HEK293 (cell line): Measurements from ENCODE around the gene LRRC27.

Experiments
- CTCF ChIA-PET: fragments of 350-600 bp; formaldehyde crosslinking; extraction: SDS; loops from one replicate; lab custom pipeline; 2021; ENCODE audit warnings: antibody characterized with exemption; lab: Yijun Ruan, JAX
- POLR2A ChIA-PET: fragments of 300-600 bp; formaldehyde crosslinking; extraction: SDS; loops from one replicate; lab custom pipeline; 2020; ENCODE audit warnings: antibody characterized with exemption, inconsistent platforms; lab: Yijun Ruan, JAX
- H3K27ac ChIP-seq: fragments of 200-500 bp; sonication (Bioruptor generic); 2 replicates; pipeline ENCODE4 v1.5.1; 2014; ENCODE audit warnings: low read depth, low read length, control low read depth, inconsistent platforms; ENCODE audit errors: extremely low read depth
- H3K36me3 ChIP-seq, 2 experiments: fragments of 200-500 bp in 1 of 2; sonication (Bioruptor generic) in 1 of 2; 1 replicate in 1 of 2; 2 replicates in 1 of 2; pipeline ENCODE4 v1.5.1; 2014 to 2017; ENCODE audit warnings: inconsistent platforms in 2 of 2, low read length in 2 of 2; ENCODE audit not compliant: control insufficient read depth in 2 of 2, insufficient read depth in 1 of 2
- H3K4me1 ChIP-seq: fragments of 200-500 bp; sonication (Bioruptor generic); 2 replicates; pipeline ENCODE4 v1.5.1; 2014; ENCODE audit warnings: mild to moderate bottlenecking, low read length, inconsistent platforms; ENCODE audit not compliant: control insufficient read depth, insufficient read depth
- H3K4me3 ChIP-seq: 2 replicates; pipeline ENCODE4 v1.5.1; 2011; ENCODE audit warnings: low read depth, mild to moderate bottlenecking, control low read depth, low read length, moderate library complexity
- H3K9me3 ChIP-seq: fragments of 200-500 bp; sonication (Bioruptor generic); 2 replicates; pipeline ENCODE4 v1.5.1; 2014; ENCODE audit warnings: low read depth, low read length, inconsistent platforms; ENCODE audit not compliant: control insufficient read depth, insufficient read depth
- BCL11A ChIP-seq: fragments of 450-650 bp; formaldehyde crosslinking; IDR thresholded peaks from 2 replicates; pipeline ENCODE4 v1.5.1; 2016; ENCODE audit warnings: low read depth, missing biosample characterization, missing genetic modification characterization
- OSR2 ChIP-seq: fragments of 450-650 bp; formaldehyde crosslinking; IDR thresholded peaks from 2 replicates; pipeline ENCODE4 v1.5.1; 2016; ENCODE audit warnings: missing biosample characterization, missing genetic modification characterization
- SP3 ChIP-seq: fragments of 450-650 bp; formaldehyde crosslinking; IDR thresholded peaks from 2 replicates; pipeline ENCODE4 v1.5.1; 2016; ENCODE audit warnings: missing biosample characterization, missing genetic modification characterization
- ZBTB1 ChIP-seq: fragments of 450-650 bp; formaldehyde crosslinking; IDR thresholded peaks from 2 replicates; pipeline ENCODE4 v1.5.1; 2016; ENCODE audit warnings: missing biosample characterization, missing genetic modification characterization
- ZBTB20 ChIP-seq: fragments of 450-650 bp; formaldehyde crosslinking; IDR thresholded peaks from 2 replicates; pipeline ENCODE4 v1.5.1; 2016; ENCODE audit warnings: missing biosample characterization, missing genetic modification characterization
- ZNF133 ChIP-seq: fragments of 450-650 bp; formaldehyde crosslinking; IDR thresholded peaks from 2 replicates; pipeline ENCODE4 v1.5.1; 2016; ENCODE audit warnings: missing biosample characterization, missing genetic modification characterization
- ZNF221 ChIP-seq: fragments of 450-650 bp; formaldehyde crosslinking; IDR thresholded peaks from 2 replicates; pipeline ENCODE4 v1.5.1; 2017; ENCODE audit warnings: missing biosample characterization, missing genetic modification characterization, borderline replicate concordance
- ZNF48 ChIP-seq: fragments of 450-650 bp; formaldehyde crosslinking; IDR thresholded peaks from 2 replicates; pipeline ENCODE4 v1.5.1; 2016; ENCODE audit warnings: missing biosample characterization, missing genetic modification characterization
- ZNF624 ChIP-seq: fragments of 450-650 bp; formaldehyde crosslinking; IDR thresholded peaks from 2 replicates; pipeline ENCODE4 v1.5.1; 2017; ENCODE audit warnings: missing biosample characterization, missing genetic modification characterization
- ZNF626 ChIP-seq: fragments of 450-650 bp; sonication (Bioruptor Pico); formaldehyde crosslinking; IDR thresholded peaks from 2 replicates; pipeline ENCODE4 v1.5.1; 2018; ENCODE audit warnings: missing biosample characterization, missing genetic modification characterization, inconsistent platforms
- ZXDB ChIP-seq: fragments of 450-650 bp; formaldehyde crosslinking; IDR thresholded peaks from 2 replicates; pipeline ENCODE4 v1.5.1; 2016; ENCODE audit warnings: missing biosample characterization, missing genetic modification characterization
- TF ChIP-seq, protein P1 (sequence below): fragments of 450-650 bp; formaldehyde crosslinking; IDR thresholded peaks from 2 replicates; pipeline ENCODE4 v1.5.1; 2016; ENCODE audit warnings: missing biosample characterization, missing genetic modification characterization
- TF ChIP-seq, protein P2 (sequence below): fragments of 450-650 bp; formaldehyde crosslinking; optimal IDR thresholded peaks from 2 replicates; pipeline ENCODE3; 2016; ENCODE audit warnings: missing biosample characterization, mild to moderate bottlenecking, missing genetic modification characterization
- TF ChIP-seq, protein P3 (sequence below): fragments of 450-650 bp; formaldehyde crosslinking; IDR thresholded peaks from 2 replicates; pipeline ENCODE4 v1.5.1; 2016; ENCODE audit warnings: missing biosample characterization, missing genetic modification characterization
- TF ChIP-seq, protein P4 (sequence below): IDR thresholded peaks from 2 replicates; pipeline ENCODE4 v1.6.1; 2011; ENCODE audit warnings: mild to moderate bottlenecking, low read depth, low read length, borderline replicate concordance
- TF ChIP-seq, protein P5 (sequence below): fragments of 450-650 bp; formaldehyde crosslinking; IDR thresholded peaks from 2 replicates; pipeline ENCODE4 v1.5.1; 2016; ENCODE audit warnings: missing biosample characterization, missing genetic modification characterization
- TF ChIP-seq, protein P6 (sequence below): fragments of 450-650 bp; IDR thresholded peaks from 2 replicates; pipeline ENCODE4 v1.5.1; 2018; ENCODE audit warnings: missing biosample characterization, mild to moderate bottlenecking, missing genetic modification characterization
- TF ChIP-seq, protein P7 (sequence below): fragments of 450-650 bp; formaldehyde crosslinking; IDR thresholded peaks from 2 replicates; pipeline ENCODE4 v1.5.1; 2017; ENCODE audit warnings: missing biosample characterization, mild to moderate bottlenecking, missing genetic modification characterization, moderate library complexity

LRRC27 gene

DNA sequence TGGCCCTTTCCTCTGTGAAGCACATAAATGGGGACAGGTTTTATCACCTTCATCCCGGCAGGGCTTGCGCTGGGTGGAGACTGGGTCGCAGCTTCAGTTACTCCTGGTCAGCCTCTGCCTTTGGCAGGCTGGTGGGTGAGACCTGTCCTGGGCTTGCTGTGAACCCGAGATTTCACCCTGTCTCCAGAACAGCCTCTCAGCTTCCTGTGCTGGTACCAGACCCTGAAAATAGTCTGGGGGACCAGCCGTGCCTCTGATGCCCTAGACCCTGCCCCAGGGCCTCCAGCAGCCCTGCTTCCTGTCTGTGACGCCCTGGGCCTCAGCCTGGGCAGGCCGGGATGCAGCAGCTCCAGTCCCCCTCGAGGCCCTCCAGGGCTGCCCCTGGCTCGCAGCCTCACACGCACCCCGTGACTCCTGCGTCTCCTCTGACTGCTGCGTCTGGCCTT, 51.8 kb downstream of the LRRC27 start:
- H3K36me3 ChIP-seq = no peaks in the 10 kb centered on the region
- H3K4me3 ChIP-seq = no peak overlapping the region
- TF ChIP-seq OSR2 (no peak), ZNF133 (tag by site-specific recombination) (no peak), ZBTB1 (tag by site-specific recombination) (no peak), ZBTB20 (no peak), ZXDB (no peak), BCL11A (tag by site-specific recombination) (no peak), SP3 (tag by site-specific recombination) (no peak), ZNF624 (tag by site-specific recombination) (no peak)
- TF ChIP-seq, protein P1, sequence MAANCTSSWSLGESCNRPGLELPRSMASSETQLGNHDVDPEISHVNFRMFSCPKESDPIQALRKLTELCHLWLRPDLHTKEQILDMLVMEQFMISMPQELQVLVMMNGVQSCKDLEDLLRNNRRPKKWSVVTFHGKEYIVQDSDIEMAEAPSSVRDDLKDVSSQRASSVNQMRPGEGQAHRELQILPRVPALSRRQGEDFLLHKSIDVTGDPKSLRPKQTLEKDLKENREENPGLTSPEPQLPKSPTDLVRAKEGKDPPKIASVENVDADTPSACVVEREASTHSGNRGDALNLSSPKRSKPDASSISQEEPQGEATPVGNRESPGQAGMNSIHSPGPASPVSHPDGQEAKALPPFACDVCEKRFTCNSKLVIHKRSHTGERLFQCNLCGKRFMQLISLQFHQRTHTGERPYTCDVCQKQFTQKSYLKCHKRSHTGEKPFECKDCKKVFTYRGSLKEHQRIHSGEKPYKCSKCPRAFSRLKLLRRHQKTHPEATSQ (tag by site-specific recombination) = no peak
- TF ChIP-seq, protein P2, sequence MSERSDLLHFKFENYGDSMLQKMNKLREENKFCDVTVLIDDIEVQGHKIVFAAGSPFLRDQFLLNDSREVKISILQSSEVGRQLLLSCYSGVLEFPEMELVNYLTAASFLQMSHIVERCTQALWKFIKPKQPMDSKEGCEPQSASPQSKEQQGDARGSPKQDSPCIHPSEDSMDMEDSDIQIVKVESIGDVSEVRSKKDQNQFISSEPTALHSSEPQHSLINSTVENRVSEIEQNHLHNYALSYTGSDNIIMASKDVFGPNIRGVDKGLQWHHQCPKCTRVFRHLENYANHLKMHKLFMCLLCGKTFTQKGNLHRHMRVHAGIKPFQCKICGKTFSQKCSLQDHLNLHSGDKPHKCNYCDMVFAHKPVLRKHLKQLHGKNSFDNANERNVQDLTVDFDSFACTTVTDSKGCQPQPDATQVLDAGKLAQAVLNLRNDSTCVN (tag by site-specific recombination) = no peak
- TF ChIP-seq, protein P3, sequence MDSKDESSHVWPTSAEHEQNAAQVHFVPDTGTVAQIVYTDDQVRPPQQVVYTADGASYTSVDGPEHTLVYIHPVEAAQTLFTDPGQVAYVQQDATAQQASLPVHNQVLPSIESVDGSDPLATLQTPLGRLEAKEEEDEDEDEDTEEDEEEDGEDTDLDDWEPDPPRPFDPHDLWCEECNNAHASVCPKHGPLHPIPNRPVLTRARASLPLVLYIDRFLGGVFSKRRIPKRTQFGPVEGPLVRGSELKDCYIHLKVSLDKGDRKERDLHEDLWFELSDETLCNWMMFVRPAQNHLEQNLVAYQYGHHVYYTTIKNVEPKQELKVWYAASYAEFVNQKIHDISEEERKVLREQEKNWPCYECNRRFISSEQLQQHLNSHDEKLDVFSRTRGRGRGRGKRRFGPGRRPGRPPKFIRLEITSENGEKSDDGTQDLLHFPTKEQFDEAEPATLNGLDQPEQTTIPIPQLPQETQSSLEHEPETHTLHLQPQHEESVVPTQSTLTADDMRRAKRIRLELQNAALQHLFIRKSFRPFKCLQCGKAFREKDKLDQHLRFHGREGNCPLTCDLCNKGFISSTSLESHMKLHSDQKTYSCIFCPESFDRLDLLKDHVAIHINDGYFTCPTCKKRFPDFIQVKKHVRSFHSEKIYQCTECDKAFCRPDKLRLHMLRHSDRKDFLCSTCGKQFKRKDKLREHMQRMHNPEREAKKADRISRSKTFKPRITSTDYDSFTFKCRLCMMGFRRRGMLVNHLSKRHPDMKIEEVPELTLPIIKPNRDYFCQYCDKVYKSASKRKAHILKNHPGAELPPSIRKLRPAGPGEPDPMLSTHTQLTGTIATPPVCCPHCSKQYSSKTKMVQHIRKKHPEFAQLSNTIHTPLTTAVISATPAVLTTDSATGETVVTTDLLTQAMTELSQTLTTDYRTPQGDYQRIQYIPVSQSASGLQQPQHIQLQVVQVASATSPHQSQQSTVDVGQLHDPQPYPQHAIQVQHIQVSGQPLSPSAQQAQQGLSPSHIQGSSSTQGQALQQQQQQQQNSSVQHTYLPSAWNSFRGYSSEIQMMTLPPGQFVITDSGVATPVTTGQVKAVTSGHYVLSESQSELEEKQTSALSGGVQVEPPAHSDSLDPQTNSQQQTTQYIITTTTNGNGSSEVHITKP = no peak
- TF ChIP-seq, protein P4, sequence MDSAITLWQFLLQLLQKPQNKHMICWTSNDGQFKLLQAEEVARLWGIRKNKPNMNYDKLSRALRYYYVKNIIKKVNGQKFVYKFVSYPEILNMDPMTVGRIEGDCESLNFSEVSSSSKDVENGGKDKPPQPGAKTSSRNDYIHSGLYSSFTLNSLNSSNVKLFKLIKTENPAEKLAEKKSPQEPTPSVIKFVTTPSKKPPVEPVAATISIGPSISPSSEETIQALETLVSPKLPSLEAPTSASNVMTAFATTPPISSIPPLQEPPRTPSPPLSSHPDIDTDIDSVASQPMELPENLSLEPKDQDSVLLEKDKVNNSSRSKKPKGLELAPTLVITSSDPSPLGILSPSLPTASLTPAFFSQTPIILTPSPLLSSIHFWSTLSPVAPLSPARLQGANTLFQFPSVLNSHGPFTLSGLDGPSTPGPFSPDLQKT = no peak
- TF ChIP-seq, protein P5, sequence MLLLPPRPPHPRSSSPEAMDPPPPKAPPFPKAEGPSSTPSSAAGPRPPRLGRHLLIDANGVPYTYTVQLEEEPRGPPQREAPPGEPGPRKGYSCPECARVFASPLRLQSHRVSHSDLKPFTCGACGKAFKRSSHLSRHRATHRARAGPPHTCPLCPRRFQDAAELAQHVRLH = no peak
- TF ChIP-seq, protein P6, sequence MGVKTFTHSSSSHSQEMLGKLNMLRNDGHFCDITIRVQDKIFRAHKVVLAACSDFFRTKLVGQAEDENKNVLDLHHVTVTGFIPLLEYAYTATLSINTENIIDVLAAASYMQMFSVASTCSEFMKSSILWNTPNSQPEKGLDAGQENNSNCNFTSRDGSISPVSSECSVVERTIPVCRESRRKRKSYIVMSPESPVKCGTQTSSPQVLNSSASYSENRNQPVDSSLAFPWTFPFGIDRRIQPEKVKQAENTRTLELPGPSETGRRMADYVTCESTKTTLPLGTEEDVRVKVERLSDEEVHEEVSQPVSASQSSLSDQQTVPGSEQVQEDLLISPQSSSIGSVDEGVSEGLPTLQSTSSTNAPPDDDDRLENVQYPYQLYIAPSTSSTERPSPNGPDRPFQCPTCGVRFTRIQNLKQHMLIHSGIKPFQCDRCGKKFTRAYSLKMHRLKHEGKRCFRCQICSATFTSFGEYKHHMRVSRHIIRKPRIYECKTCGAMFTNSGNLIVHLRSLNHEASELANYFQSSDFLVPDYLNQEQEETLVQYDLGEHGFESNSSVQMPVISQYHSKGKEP (tag by site-specific recombination) = no peak
- ChIA-PET CTCF (interaction anchor here (0.7 to 1.1 kb wide), 2 partner anchors 160 to 272 kb away, joined by 3 read pairs; no protein-coding TSS in a partner anchor), POLR2A (no interaction called here)
- no peak overlapping the region for H3K27ac ChIP-seq
- H3K4me1 ChIP-seq = peaks cover 3% of the 10 kb centered on the region; the same call in 1 of the 2 replicates
- no peaks in the 10 kb centered on the region for H3K9me3 ChIP-seq

DNA sequence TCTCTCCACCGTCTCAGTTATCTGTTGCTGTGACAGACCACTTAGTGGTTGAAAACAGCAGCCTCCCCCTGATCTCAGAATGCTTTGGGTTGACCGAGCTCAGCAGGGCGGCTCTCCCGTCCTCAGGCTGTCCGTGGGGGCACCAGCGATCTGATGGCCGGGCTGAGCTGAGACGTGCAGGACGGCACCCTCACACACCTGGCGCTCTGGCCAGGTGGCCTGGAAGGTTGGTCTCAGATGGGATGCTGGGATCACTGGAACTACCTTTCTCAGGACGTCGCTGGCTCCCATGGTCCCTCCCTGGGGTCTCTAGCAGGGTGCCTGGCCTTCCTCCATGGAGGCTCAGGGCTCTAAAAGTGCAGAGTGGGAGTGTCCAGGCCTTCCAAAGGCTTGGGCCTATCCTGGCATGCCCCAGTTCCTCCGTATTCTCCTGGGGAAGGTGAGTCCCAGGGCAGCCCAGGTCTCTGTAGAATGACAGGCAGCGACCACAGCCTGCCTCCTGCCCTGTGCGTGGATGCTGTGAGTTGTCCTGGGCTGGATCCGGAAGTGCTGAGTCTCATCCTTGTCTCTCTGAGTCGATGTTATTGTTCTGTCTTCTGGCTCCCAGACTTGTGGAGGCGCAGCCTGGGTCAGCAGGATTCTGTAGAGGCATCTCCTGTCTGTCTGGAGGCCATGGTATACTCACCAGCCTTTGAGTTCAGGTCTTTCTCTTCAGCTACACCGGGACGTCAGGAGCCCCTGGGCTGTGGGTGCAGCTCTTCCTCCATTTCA, 52.8 kb downstream of the LRRC27 start:
- H3K27ac ChIP-seq = no peak overlapping the region
- ChIA-PET POLR2A (no interaction called here), CTCF (interaction anchor here (0.6 to 1.5 kb wide), 3 partner anchors 69 to 444 kb away, joined by 3 to 7 read pairs (median 3); no protein-coding TSS in a partner anchor)
- H3K4me3 ChIP-seq = no peak overlapping the region
- H3K9me3 ChIP-seq = no peaks in the 10 kb centered on the region
- H3K36me3 ChIP-seq = no peaks in the 10 kb centered on the region
- TF ChIP-seq, protein P7, sequence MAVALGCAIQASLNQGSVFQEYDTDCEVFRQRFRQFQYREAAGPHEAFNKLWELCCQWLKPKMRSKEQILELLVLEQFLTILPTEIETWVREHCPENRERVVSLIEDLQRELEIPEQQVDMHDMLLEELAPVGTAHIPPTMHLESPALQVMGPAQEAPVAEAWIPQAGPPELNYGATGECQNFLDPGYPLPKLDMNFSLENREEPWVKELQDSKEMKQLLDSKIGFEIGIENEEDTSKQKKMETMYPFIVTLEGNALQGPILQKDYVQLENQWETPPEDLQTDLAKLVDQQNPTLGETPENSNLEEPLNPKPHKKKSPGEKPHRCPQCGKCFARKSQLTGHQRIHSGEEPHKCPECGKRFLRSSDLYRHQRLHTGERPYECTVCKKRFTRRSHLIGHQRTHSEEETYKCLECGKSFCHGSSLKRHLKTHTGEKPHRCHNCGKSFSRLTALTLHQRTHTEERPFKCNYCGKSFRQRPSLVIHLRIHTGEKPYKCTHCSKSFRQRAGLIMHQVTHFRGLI (tag by site-specific recombination) = no peak
- no peak for TF ChIP-seq ZNF221
- no peak for TF ChIP-seq ZNF48
- TF ChIP-seq ZNF626 = no peak
- TF ChIP-seq, all 188 proteins: peak for 0
- H3K4me1 ChIP-seq = peaks cover 3% of the 10 kb centered on the region; the same call in 1 of the 2 replicates
